ENCODE measurements around the gene STXBP4.

STXBP4 gene

DNA sequence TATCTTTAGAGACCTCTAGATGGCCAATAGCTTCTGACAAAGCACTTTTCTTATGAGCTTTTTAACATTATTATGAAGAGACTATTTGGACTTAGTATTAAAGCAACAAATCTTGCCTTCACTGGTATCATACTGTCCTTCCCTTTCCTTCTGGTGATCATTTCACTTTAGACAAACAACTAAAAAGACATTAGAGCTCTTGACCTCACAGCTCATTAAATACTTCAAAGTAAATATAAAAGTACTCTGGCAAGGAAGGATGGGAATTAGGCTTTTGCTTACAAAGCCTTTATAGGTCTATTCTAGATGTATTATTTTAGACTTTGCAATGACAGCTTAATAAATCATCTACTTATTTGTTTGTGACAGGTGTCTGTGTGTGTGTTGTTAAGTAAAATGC lies 11.1 kb downstream of the STXBP4 start:
- H3K4me3 ChIP-seq (IDR thresholded peaks at IDR 0.05; ENCODE audit: insufficient read depth, low read depth, low read length): no peak overlapping the region
- no peak overlapping the region for H3K27ac ChIP-seq
- no peaks in the 10 kb centered on the region for H4K20me1 ChIP-seq (ENCODE audit: insufficient read depth)
- H3K4me2 ChIP-seq: no peak overlapping the region
- 0 out of 2 replicates have a peak, but pooled peaks cover 4% of the 10 kb centered on the region for H3K79me2 ChIP-seq (ENCODE audit: insufficient read depth, low read depth)
- H3K9ac ChIP-seq: no peak overlapping the region
- no peak overlapping the region for H2AFZ ChIP-seq (ENCODE audit: low read depth)
- H3K36me3 ChIP-seq (ENCODE audit: insufficient read depth): no peaks in the 10 kb centered on the region
- peaks cover 7% of the 10 kb centered on the region for H3K4me1 ChIP-seq (ENCODE audit: low read depth, poor library complexity, severe bottlenecking)
- TF ChIP-seq, protein P1, sequence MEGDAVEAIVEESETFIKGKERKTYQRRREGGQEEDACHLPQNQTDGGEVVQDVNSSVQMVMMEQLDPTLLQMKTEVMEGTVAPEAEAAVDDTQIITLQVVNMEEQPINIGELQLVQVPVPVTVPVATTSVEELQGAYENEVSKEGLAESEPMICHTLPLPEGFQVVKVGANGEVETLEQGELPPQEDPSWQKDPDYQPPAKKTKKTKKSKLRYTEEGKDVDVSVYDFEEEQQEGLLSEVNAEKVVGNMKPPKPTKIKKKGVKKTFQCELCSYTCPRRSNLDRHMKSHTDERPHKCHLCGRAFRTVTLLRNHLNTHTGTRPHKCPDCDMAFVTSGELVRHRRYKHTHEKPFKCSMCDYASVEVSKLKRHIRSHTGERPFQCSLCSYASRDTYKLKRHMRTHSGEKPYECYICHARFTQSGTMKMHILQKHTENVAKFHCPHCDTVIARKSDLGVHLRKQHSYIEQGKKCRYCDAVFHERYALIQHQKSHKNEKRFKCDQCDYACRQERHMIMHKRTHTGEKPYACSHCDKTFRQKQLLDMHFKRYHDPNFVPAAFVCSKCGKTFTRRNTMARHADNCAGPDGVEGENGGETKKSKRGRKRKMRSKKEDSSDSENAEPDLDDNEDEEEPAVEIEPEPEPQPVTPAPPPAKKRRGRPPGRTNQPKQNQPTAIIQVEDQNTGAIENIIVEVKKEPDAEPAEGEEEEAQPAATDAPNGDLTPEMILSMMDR (conservative IDR thresholded peaks at IDR 0.05; ENCODE audit: low read depth, low read length): no peak
- no peaks in the 10 kb centered on the region for H3K27me3 ChIP-seq (ENCODE audit: insufficient read depth, low read depth)

- H3K36me3 ChIP-seq (ENCODE audit: insufficient read depth): no peaks in the 10 kb centered on the region
Measured at GRCh38 chr17:54980375-54980774, 11.8 kb downstream of the STXBP4 start.

GRCh38 chr17:54982399-54982798 lies 13.8 kb downstream of the STXBP4 start:
- H3K27me3 ChIP-seq (ENCODE audit: insufficient read depth, low read depth): no peaks in the 10 kb centered on the region
- H3K4me3 ChIP-seq (IDR thresholded peaks at IDR 0.05; ENCODE audit: insufficient read depth, low read depth, low read length): no peak overlapping the region
- H3K79me2 ChIP-seq (ENCODE audit: insufficient read depth, low read depth): 0 out of 2 replicates have a peak, but pooled peaks cover 4% of the 10 kb centered on the region
- no peaks in the 10 kb centered on the region for H4K20me1 ChIP-seq (ENCODE audit: insufficient read depth)
- H3K27ac ChIP-seq: no peak overlapping the region
- H3K9ac ChIP-seq: no peak overlapping the region
- H3K4me1 ChIP-seq (ENCODE audit: low read depth, poor library complexity, severe bottlenecking): no peaks in the 10 kb centered on the region
- no peak overlapping the region for H3K4me2 ChIP-seq
- no peaks in the 10 kb centered on the region for H3K36me3 ChIP-seq (ENCODE audit: insufficient read depth)
- TF ChIP-seq, protein P1 (conservative IDR thresholded peaks at IDR 0.05; ENCODE audit: low read depth, low read length): no peak
- no peak overlapping the region for H2AFZ ChIP-seq (ENCODE audit: low read depth)

More at GRCh38 chr17:54980375-54980774, 11.8 kb downstream of the STXBP4 start:
- 0 out of 2 replicates have a peak, but pooled peaks cover 4% of the 10 kb centered on the region for H3K79me2 ChIP-seq (ENCODE audit: insufficient read depth, low read depth)
- TF ChIP-seq, protein P1 (conservative IDR thresholded peaks at IDR 0.05; ENCODE audit: low read depth, low read length): no peak
- H3K27ac ChIP-seq: no peak overlapping the region
- H3K4me3 ChIP-seq (IDR thresholded peaks at IDR 0.05; ENCODE audit: insufficient read depth, low read depth, low read length): no peak overlapping the region
- H4K20me1 ChIP-seq (ENCODE audit: insufficient read depth): no peaks in the 10 kb centered on the region
- H3K9ac ChIP-seq: no peak overlapping the region
- H3K27me3 ChIP-seq (ENCODE audit: insufficient read depth, low read depth): no peaks in the 10 kb centered on the region
- no peak overlapping the region for H2AFZ ChIP-seq (ENCODE audit: low read depth)
- peaks cover 7% of the 10 kb centered on the region for H3K4me1 ChIP-seq (ENCODE audit: low read depth, poor library complexity, severe bottlenecking)
- no peak overlapping the region for H3K4me2 ChIP-seq

DNA sequence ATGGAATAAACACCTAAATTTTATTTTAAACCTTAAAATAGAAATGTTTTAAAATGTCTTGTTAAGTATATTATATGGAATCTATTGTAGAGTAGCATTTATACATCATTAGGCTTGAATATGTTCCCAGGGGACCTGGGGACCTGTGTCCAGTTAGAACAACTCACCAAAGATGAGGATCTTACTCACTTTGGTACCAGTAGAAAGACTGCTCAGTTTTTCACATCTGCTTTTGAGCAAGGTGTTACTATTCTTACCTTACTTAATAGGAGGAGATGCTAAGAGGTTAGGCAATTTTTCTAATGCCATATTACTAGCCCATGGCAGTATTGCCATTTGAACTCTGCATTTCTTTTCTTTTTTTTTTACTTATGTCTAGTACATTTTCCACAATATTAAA lies 14.7 kb downstream of the STXBP4 start:
- Histone ChIP-seq H3K79me2 (ENCODE audit: insufficient read depth, low read depth) (0 out of 2 replicates have a peak, but pooled peaks cover 2% of the 10 kb centered on the region), H3K9ac (no peak overlapping the region), H3K4me3 (IDR thresholded peaks at IDR 0.05; ENCODE audit: insufficient read depth, low read depth, low read length) (no peak overlapping the region), H3K27ac (no peak overlapping the region), H3K4me2 (no peak overlapping the region), H3K4me1 (ENCODE audit: low read depth, poor library complexity, severe bottlenecking) (no peaks in the 10 kb centered on the region), H3K27me3 (ENCODE audit: insufficient read depth, low read depth) (no peaks in the 10 kb centered on the region), H3K36me3 (ENCODE audit: insufficient read depth) (no peaks in the 10 kb centered on the region), H4K20me1 (ENCODE audit: insufficient read depth) (no peaks in the 10 kb centered on the region), H2AFZ (ENCODE audit: low read depth) (no peak overlapping the region)
- TF ChIP-seq, protein P1 (conservative IDR thresholded peaks at IDR 0.05; ENCODE audit: low read depth, low read length): no peak

All from KMS-11 (cell line).